RWPE1 (cell line): ENCODE measurements around the gene SERPINA3.

ENCODE experiments used
- CTCF ChIA-PET: fragments of 350-600 bp; sonication (Branson Sonifier 250); formaldehyde crosslinking; extraction: SDS; loops from one replicate; lab custom pipeline; 2021; lab: Yijun Ruan, JAX
- POLR2A ChIA-PET: fragments of 400-600 bp; formaldehyde crosslinking; extraction: SDS; loops from one replicate; lab custom pipeline; 2020; ENCODE audit warnings: antibody characterized with exemption; ENCODE audit not compliant: low non-redundant PET; lab: Yijun Ruan, JAX
- DNase-seq: peaks from one replicate; pipeline ENCODE4 v3.0.0; 2012; ENCODE audit warnings: low spot score
- H3K27ac ChIP-seq: fragments of 450-650 bp; 2 replicates; pipeline ENCODE4 v1.5.1; 2017
- TF ChIP-seq, protein P1 (sequence below): fragments of 450-650 bp; conservative IDR thresholded peaks from 2 replicates; pipeline ENCODE4 v1.5.1; 2017; ENCODE audit warnings: low read depth, mild to moderate bottlenecking

The SERPINA3 gene

DNA sequence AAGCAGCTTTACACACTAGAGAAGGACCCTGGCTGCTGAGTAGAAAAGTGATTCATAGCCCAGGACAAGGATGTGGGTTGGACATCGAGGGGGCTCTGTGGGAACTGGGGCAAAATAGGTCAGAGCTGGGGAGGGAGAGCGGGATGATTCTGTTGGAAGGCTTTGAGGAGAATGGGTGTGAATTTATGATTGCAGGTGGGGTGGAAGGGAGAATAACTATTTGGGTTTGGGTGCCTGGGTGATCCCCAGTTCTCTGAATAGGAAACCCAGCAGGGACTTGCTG lies 13.1 kb downstream of the SERPINA3 start:
- H3K27ac ChIP-seq, result no peak overlapping the region
- ChIA-PET POLR2A (no interaction called here), CTCF (no interaction called here)
- DNase-seq, result no peak
- TF ChIP-seq, protein P1, sequence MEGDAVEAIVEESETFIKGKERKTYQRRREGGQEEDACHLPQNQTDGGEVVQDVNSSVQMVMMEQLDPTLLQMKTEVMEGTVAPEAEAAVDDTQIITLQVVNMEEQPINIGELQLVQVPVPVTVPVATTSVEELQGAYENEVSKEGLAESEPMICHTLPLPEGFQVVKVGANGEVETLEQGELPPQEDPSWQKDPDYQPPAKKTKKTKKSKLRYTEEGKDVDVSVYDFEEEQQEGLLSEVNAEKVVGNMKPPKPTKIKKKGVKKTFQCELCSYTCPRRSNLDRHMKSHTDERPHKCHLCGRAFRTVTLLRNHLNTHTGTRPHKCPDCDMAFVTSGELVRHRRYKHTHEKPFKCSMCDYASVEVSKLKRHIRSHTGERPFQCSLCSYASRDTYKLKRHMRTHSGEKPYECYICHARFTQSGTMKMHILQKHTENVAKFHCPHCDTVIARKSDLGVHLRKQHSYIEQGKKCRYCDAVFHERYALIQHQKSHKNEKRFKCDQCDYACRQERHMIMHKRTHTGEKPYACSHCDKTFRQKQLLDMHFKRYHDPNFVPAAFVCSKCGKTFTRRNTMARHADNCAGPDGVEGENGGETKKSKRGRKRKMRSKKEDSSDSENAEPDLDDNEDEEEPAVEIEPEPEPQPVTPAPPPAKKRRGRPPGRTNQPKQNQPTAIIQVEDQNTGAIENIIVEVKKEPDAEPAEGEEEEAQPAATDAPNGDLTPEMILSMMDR, result no peak

DNA sequence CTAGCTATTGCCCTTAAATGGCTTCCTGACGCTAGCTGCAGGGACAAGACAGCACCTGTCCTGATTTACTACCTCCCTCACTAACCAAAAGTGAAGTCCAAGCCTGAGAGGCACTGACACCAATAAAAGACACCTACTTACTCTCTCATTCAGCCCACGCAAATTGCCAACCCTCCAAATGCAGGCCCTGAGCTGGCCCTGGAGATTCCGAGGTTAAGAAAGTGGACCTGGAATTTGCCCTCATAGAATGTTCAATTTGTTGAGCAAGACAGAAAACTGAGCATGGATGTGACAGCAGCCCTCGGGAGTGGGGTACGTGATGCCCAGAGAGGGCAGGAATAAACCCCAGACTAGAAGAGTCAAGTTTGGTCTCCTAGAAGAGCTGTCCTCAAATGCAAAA lies 16.4 kb downstream of the SERPINA3 start:
- ChIA-PET CTCF (interaction anchor here (0.7 kb wide), 1 partner anchor 78 kb away, joined by 3 read pairs; no protein-coding TSS in a partner anchor), POLR2A (no interaction called here)
- TF ChIP-seq, protein P1, result no peak
- no peak overlapping the region for H3K27ac ChIP-seq
- DNase-seq, result no peak

DNA sequence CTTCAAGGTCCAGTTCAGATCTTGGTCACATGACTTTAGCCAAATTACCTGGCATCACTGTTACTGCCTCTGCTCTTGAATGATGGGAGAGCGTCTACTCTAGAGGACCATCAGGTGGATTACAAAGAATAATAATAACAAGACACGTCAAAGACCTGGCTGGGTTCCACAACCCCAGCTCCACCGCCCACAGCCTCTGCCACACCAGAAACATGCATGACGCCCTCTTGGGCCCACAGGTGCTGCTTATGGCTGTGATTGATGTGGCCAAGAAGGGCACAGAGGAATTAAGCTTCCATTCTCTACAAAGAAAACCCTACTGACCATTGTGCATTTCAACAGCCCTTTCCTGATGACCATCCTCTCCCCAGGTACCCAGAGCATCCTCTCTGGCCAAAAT lies 18.2 kb downstream of the SERPINA3 start:
- ChIA-PET CTCF (no interaction called here), POLR2A (no interaction called here)
- TF ChIP-seq, protein P1, result no peak
- H3K27ac ChIP-seq, result no peak overlapping the region
- DNase-seq, result no peak

DNA sequence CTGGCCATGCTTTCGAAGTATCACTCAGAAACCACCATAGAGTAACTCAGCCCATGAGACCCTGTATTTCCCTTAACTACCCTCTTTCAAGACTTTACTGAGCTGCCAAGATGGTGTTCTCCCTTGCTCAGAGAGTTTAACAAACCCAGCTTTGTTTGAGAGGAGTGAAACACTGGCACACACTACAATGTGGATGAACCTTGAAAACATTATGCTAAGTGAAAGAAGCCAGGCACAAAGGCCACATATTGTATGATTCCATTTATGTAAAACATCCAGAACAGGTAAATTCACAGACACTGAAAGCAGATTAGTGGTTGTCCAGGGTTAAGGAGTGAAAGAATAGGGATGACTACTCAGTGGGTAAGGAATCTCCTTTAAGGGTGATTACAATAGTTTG lies 18.9 kb downstream of the SERPINA3 start:
- no peak overlapping the region for H3K27ac ChIP-seq
- no peak for DNase-seq
- TF ChIP-seq, protein P1, result no peak
- ChIA-PET POLR2A (no interaction called here), CTCF (no interaction called here)

DNA sequence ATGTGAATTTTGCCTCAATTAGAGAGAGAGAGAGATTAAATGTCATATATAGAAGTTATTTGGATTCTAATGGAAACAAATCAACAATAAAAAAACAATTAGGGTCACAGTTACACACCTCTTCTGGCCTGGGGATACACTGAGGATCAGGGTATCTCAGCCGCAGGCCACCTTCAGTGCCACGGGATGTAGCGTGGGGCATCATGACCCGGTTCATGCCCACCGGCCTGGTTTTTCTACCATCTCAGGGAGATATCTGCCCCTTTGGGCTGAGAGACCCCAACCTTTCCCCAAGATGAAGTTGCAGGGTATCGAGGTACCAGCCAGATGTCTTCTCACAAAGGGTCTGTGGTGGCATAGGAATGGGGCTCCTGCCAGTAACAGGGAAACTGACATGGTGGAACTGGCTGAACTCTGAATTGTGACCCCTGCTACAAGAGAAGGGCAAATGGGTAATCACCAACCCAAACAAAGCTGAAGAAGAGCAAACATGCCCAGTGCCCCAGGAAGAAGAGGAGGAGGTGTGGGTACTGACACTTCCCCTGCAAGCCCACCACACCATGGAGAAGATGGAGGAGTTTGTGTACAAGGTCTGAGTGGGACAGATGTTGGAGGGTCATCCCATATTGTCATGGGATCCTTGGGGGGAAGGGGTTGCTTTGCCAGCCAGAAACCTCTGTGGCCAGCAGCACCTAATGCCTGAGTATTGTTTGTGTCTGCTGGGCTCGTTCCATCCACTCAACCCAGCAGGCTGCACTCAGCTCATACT lies 19.5 kb downstream of the SERPINA3 start:
- CTCF ChIA-PET, result no interaction called here
- TF ChIP-seq, protein P1, result no peak
- POLR2A ChIA-PET, result no interaction called here

DNA sequence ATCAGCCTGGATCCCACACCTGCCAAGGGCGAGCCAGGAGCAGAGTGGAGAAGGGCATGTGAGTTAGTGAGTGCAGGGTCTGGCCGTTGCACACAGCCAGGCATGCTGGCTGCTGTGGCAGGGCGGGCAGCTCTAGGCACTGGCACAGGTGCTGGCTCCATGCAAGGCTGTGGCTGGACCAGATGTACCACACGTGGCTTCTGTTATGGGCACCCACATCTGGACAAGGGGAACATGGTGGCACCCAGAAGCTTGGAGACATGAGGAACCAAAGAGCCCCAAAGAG lies 20.1 kb downstream of the SERPINA3 start:
- ChIA-PET POLR2A (no interaction called here), CTCF (no interaction called here)
- H3K27ac ChIP-seq, result no peak overlapping the region
- DNase-seq, result no peak
- TF ChIP-seq, protein P1, result no peak

More for the DNA sequence above, 19.5 kb downstream of the SERPINA3 start:
- DNase-seq, result no peak
- no peak overlapping the region for H3K27ac ChIP-seq
